NCI-H2196 (cell line): ENCODE measurements around the gene CABLES1.
"Not testable (repeated sequence)": the region's sequence is repeated elsewhere in the genome, so short reads cannot be mapped to it uniquely, and the experiment has no call there.

ENCODE experiments used
- DNase-seq: peaks from one replicate; lab custom pipeline; 2025; ENCODE audit not compliant: unreplicated experiment; lab: John Stamatoyannopoulos, UW

CABLES1 gene

GRCh38 chr18:23108496-23108895, 26.8 kb upstream of the CABLES1 start:
- no peak for DNase-seq

DNA sequence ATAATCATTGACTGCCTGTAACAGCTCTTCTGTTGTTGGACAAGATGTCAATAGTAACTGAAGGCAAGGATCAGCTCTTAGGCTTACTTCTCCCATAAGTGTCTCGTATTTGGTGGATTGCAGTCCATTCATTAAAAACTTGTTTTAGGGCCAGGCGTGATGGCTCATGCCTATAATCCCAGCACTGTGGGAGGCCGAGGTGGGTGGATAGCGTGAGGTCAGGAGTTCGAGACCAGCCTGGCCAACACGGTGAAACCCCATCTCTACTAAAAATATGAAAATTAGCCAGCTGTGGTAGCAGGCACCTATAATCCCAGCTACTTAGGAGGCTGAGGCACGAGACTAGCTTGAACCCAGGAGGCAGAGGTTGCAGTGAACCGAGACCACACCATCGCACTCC, 26.1 kb upstream of the CABLES1 start:
- DNase-seq: not testable (repeated sequence)

GRCh38 chr18:23113576-23113975, 21.7 kb upstream of the CABLES1 start:
- DNase-seq: no peak

GRCh38 chr18:23114171-23114881, 21.0 kb upstream of the CABLES1 start:
- no peak for DNase-seq

DNA sequence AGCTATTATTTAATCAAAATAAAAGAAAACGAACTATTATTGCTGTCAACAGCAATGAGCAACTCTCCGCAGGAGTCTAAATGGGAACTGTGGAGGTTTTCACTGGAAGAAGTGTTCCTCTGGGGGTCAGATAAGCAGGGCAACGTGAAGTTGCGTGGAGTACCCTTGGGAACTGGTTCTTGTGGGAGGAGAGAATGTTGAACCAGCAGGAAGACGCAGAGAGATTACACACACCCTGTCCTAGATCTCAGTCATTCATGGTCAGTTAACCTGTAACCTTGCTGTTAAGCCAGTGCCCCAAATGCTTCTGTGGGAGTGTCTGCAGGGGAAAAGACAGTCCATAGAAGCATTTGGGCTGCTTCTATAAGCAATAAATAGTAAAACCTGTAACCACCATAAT, 20.4 kb upstream of the CABLES1 start:
- DNase-seq: no peak

- no peak for DNase-seq
Measured at GRCh38 chr18:23115683-23116096, 19.6 kb upstream of the CABLES1 start.

DNA sequence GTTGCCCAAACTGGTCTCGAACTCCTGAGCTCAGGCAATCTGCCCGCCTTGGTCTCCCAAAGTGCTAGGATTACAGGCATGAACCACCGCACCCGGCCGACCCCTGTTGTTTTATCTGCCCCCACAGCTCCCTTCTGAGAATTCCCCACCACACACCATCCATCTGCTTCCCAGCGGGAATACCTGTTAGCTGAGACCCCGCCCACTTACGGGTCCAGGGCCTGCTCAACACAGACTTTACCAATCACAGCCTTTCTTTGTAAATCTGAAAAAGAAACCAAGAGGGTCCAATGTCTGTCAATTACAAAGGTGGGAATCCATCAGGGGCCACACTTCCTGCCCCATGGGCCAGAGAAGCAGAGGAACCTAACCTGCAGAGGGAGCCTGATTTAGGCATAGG, 14.2 kb upstream of the CABLES1 start:
- no peak for DNase-seq

- DNase-seq: no peak
Measured at GRCh38 chr18:23122334-23123229, 12.7 kb upstream of the CABLES1 start.

- DNase-seq: no peak
Measured at GRCh38 chr18:23126376-23127056, 8.8 kb upstream of the CABLES1 start.

DNA sequence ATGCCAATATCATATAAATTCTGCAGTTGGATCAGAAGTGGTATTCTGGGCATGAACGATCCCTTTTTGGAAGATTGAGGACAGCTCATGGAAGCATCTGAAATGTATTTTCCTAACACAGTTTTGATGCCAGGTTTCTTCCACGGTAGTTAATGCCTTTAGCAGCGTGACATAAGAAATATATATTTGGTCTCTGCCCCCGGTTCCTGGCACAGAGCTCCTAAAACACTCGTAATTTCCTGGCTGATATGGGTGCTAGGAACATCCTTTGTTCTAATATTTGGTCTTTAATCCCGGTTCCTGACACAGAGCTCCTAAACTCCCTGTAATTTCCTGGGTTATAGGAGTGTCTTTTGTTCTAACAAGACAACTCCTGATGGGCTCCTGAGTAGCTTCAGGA, 8.2 kb upstream of the CABLES1 start:
- no peak for DNase-seq

- DNase-seq: no peak
Measured at GRCh38 chr18:23129355-23130002, 5.8 kb upstream of the CABLES1 start.

GRCh38 chr18:23131693-23132319, 3.5 kb upstream of the CABLES1 start:
- DNase-seq: peak; percentile 70

DNA sequence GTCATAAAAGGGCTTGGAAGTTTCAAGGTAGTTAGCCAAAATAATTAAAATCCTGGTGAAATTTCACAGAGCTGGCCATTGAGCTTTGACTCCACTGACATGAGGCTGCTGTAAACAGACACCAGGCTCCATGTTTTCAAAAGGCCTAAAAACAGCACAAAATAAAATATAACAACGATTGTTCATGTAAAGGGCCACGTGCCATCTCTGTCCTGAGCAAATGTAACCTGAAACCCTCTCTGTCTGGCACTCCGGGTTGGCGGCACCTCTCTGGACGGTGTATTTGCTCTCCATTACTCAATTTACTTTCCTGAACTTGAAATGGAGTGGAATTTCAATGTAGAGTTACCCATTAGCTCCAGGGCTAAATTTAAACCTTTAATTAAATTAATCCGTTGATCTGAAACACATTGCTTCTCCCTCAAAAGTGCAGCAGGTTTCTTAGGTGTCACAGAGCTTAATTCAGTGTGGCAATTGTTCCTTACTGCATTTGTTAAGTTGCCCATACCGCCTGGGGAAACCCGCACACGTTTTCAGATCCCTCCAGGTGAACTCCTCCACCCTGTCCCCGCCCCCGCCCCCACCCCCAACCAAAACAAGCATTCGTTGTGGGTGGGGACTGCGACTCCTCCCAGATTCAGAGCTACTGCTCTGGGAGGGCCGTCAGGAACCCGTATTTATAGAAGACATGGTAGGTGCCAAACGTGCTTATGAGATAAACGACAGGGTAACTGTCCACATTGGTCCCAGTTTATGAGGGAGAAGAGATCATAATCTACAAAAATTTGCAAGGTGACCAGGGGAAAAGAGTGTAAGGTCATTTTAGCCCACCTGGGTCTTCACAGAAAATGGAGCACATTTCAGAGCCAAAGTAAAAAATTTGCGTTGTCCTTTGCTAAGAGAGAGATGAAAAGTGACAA, 1.2 kb upstream of the CABLES1 start:
- peak; percentile 77 for DNase-seq

- no peak for DNase-seq
Measured at GRCh38 chr18:23135550-23136325, 453 bp downstream of the CABLES1 start.

- DNase-seq: no peak
Measured at GRCh38 chr18:23136326-23137096, 1.2 kb downstream of the CABLES1 start.

GRCh38 chr18:23137097-23137635, 1.9 kb downstream of the CABLES1 start:
- no peak for DNase-seq

- no peak for DNase-seq
Measured at GRCh38 chr18:23137788-23138216, 2.5 kb downstream of the CABLES1 start.

DNA sequence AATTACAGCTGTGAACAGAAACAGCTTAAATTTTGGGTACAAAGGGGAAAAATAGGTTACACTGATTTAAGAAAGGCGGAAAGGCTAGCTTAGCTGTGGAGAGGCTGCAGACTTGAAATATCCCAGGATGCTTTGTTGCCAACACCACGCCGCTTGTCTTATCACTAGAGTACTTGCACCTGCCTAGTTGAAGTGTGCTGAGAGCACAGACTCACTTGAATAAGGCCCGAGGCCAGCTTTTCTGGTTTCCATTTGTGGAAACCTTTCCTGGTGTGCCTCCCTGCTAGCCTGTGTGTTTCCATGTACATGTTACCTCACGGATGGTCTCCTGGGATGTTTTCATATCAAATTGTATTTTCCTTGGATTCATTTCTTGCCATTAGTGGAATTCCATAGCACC, 3.2 kb downstream of the CABLES1 start:
- DNase-seq: peak; percentile 83
